SK-MEL-5 (cell line): Measurements from ENCODE around the gene ADPRH. TPM values are rescaled to one million over a fixed set of nuclear protein-coding genes. Genes with fewer than 3 reads are reported as not detected.
"Not testable (repeated sequence)": the region's sequence is repeated elsewhere in the genome, so short reads cannot be mapped to it uniquely, and the experiment has no call there.

Experiments
- DNase-seq: peaks from one replicate; pipeline ENCODE4 v3.0.0-alpha.2; 2016; ENCODE audit warnings: low read depth, low spot score
- in situ Hi-C: cut with HindIII; loops from 2 replicates; pipeline ENCODE4 v1.10.0; 2016; ENCODE audit warnings: low sequenced_read_pairs, high pct_unique_total_duplicates, low pct_unique_long_range_greater_than_20kb
- polyA plus RNA-seq, 2 experiments: library from polyadenylated mRNA; depleted of rRNA; stranded (reverse); fragments of >200 nt; gene quantifications; 2 replicates each; pipeline ENCODE4 v1.2.3, GENCODE V29; 2015
- total RNA-seq: library from RNA; depleted of rRNA; stranded (reverse); fragments of >200 nt; shearing (Covaris generic); gene quantifications from 2 replicates; pipeline ENCODE4 v1.2.3, GENCODE V29; 2014; rRNA removed

ADPRH gene
- 1.5 and 1.6 TPM in 2 replicates for total RNA-seq
- 5.7 and 8.1 TPM in 2 replicates for polyA plus RNA-seq (2015; cell fraction: cytosol; rRNA removed)
- polyA plus RNA-seq (2015; cell fraction: nucleus; rRNA removed) = 2.3 and 4.8 TPM in 2 replicates

GRCh38 chr3:119579366-119580066 is at the start of gene ADPRH:
ADPRH (plus strand) TSS chr3:119579492; CDS start chr3:119582170, 2,678 bp downstream.
- peak; percentile 59 for DNase-seq
- in situ Hi-C loops = no loop called here

DNA sequence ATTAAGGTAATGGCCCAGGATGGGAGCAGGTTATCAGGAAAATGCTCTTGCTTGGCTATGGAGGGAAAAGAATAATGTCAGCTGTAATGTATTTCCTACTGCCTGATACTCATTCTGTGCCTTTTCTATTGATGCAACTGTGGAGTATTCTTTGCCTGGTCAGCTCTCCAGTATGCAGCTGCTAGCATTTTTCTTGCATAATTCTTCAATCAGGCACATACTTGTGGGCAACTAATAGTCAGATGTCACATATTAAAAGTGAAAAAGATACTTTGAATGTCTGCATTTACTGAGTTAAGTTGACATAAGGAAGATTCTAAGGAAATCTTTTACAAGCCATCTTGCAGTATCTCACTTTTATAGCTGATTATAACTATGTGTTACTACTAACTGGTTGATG is 49.4 kb upstream of the ADPRH start:
- in situ Hi-C loops = no loop called here
- DNase-seq = no peak

DNA sequence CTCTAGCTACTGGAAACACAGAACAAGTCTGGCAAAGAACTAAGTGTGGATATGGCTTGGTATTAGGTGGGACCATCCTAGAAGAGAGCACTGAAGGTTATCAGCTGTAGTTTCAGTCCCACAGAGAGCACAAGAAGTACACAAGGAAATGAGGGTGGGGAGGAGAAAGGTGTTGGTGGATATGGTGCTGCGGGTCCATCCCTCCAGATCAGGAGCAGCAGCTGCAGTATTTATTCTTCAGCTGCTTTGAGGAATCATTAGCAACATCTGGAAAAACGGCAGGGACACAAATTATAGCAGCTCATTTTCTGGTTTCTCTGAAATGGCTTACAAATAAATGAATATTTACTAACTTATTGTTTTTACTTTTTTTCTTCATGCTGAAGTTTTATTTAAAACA is 48.8 kb upstream of the ADPRH start:
- DNase-seq = no peak
- in situ Hi-C loops = no loop called here

- in situ Hi-C loops = no loop called here
- DNase-seq = no peak
Measured at GRCh38 chr3:119531151-119531550, 48.1 kb upstream of the ADPRH start.

GRCh38 chr3:119534296-119534695 is 45.0 kb upstream of the ADPRH start:
- in situ Hi-C loops = no loop called here
- DNase-seq = no peak

DNA sequence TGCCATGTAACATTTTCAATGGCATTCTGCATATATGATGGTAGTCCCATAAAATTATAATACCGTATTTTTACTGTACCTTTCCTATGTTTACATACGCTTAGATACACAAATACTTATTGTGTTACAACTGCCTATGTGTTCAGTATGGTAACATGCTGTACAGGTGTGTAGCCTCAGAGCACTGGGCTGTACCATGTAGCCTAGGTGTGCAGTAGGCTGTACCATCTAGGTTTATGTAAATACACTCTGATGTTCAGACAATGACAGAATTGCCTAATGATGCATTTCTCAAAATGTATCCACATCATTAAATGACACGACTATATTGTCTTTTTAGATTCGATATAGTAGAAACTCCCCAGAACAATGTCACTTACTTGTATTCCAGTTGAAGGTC is 42.5 kb upstream of the ADPRH start:
- in situ Hi-C loops = no loop called here
- no peak for DNase-seq

DNA sequence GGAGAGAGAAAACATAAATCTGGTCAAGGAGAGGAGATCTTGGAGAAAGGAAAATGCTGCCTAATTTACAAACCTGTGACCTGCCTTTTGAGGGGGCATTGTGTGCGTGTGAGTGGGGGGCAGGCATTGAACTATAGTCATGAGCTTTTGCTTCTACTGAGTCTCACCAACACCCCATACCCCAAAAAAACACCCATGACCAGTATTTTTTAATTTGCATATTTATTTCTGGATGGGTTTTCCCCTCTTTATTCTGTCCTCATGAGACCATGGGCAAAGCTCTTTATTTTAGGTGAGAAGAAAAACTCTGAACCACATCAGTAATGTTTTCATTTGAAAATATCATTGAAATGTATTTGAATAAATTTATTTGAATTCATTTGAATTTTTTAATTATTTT is 40.5 kb upstream of the ADPRH start:
- in situ Hi-C loops = no loop called here
- no peak for DNase-seq

- no peak for DNase-seq
- in situ Hi-C loops = no loop called here
Measured at GRCh38 chr3:119541547-119541946, 37.7 kb upstream of the ADPRH start.

GRCh38 chr3:119542168-119542767 is 37.0 kb upstream of the ADPRH start:
- in situ Hi-C loops = no loop called here
- no peak for DNase-seq

GRCh38 chr3:119543147-119543546 is 36.1 kb upstream of the ADPRH start:
- no peak for DNase-seq
- in situ Hi-C loops = no loop called here

- DNase-seq = no peak
- in situ Hi-C loops = no loop called here
Measured at GRCh38 chr3:119547227-119547626, 32.1 kb upstream of the ADPRH start.

- no peak for DNase-seq
- in situ Hi-C loops = no loop called here
Measured at GRCh38 chr3:119548341-119548740, 31.0 kb upstream of the ADPRH start.

GRCh38 chr3:119550192-119550910 is 28.9 kb upstream of the ADPRH start:
- in situ Hi-C loops = no loop called here
- DNase-seq = no peak

- in situ Hi-C loops = no loop called here
- DNase-seq = no peak
Measured at GRCh38 chr3:119551598-119551997, 27.7 kb upstream of the ADPRH start.

DNA sequence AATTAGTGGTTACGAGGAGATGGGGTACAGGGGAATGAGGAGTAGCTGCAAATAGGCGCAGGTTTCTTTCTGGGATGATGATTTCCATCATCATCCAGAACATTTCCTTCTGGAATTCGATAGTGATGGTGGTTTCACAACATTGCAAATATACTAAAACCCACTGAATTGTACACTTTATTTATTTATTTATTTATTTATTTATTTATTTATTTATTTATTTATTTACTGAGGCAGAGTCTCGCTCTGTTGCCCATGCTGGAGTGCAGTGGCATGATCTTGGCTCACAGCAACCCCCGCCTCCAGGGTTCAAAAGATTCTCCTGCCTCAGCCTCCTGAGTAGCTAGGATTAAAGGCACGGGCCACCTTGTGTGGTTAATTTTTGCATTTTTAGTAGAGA is 26.4 kb upstream of the ADPRH start:
- DNase-seq, in situ Hi-C loops: not testable (repeated sequence)

GRCh38 chr3:119553823-119554415 is 25.4 kb upstream of the ADPRH start:
- in situ Hi-C loops = no loop called here
- DNase-seq = no peak

DNA sequence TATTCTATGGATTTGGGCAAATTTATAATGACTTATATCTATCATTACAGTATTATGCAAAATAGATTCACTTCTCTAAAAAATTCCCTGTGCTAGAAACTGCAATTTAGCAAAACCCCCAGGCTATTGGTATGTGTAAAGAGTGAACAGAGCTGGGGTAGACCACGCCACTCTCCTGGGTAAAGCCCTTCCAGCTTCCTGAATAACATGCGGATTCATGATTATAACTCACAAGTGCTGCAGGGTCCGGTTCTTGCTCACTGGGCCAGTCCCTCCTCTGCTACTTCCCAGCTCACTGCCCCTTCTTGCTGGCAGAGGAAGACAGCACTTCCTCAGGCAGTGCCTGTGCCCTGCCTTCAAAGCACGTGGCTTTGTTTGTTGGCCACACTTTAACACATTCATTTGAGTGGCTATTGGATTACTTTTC is 24.0 kb upstream of the ADPRH start:
- in situ Hi-C loops = no loop called here
- DNase-seq = no peak

DNA sequence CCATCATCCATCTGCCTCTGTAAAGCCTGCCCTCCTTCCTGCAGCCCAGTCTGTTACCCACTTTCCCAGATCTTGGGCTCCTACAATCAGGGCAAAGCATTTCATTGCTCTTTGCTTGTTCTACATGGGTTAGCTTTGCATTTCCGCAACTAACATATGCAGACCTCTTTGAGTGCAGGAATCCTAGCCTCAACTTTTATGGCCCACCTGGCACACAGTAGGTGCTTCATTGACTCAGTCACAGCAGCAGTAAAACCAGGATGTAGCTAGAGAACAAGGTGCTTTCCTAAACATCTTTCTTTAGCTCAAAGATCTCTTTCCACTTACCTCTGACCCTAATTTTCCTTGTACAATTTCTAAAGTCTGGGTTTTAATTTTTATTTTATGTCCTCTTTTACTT is 23.4 kb upstream of the ADPRH start:
- no peak for DNase-seq
- in situ Hi-C loops = no loop called here
